GM12864 (cell line): Measurements from ENCODE around the gene LRRC23.
A peak's percentile ranks its signal among the peaks of the same experiment; 100 is the strongest.

Experiments
- DNase-seq: peaks from one replicate; pipeline ENCODE4 v3.0.0-alpha.2; 2011; ENCODE audit warnings: low read depth
- H3K4me3 ChIP-seq: 2 replicates; pipeline ENCODE4 v1.5.1; 2011; ENCODE audit warnings: mild to moderate bottlenecking, low read depth, low read length, control low read depth
- TF ChIP-seq, protein P1 (sequence below): IDR thresholded peaks from 2 replicates; pipeline ENCODE4 v1.5.1; 2011; ENCODE audit warnings: low read depth, mild to moderate bottlenecking, moderate library complexity, low read length, control low read depth, inconsistent platforms; ENCODE audit errors: missing control alignments

The LRRC23 gene

DNA sequence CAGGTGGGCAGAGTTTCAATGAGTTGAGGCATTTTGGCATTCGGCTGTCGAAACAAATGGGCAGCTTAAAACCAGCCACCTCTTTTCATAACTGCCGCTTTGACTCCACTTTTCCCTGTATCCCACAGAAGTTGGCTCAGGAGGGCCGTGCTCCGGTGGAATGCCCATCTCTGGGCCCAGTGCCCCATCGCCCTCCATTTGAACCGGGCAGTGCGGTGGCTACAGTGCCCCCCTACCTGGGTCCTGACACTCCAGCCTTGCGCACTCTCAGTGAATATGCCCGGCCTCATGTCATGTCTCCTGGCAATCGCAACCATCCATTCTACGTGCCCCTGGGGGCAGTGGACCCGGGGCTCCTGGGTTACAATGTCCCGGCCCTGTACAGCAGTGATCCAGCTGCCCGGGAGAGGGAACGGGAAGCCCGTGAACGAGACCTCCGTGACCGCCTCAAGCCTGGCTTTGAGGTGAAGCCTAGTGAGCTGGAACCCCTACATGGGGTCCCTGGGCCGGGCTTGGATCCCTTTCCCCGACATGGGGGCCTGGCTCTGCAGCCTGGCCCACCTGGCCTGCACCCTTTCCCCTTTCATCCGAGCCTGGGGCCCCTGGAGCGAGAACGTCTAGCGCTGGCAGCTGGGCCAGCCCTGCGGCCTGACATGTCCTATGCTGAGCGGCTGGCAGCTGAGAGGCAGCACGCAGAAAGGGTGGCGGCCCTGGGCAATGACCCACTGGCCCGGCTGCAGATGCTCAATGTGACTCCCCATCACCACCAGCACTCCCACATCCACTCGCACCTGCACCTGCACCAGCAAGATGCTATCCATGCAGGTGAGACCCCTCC lies 34.0 kb downstream of the LRRC23 start:
- DNase-seq: no peak
- TF ChIP-seq, protein P1, sequence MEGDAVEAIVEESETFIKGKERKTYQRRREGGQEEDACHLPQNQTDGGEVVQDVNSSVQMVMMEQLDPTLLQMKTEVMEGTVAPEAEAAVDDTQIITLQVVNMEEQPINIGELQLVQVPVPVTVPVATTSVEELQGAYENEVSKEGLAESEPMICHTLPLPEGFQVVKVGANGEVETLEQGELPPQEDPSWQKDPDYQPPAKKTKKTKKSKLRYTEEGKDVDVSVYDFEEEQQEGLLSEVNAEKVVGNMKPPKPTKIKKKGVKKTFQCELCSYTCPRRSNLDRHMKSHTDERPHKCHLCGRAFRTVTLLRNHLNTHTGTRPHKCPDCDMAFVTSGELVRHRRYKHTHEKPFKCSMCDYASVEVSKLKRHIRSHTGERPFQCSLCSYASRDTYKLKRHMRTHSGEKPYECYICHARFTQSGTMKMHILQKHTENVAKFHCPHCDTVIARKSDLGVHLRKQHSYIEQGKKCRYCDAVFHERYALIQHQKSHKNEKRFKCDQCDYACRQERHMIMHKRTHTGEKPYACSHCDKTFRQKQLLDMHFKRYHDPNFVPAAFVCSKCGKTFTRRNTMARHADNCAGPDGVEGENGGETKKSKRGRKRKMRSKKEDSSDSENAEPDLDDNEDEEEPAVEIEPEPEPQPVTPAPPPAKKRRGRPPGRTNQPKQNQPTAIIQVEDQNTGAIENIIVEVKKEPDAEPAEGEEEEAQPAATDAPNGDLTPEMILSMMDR: no peak
- peak overlapping the region; percentile 82 for H3K4me3 ChIP-seq

DNA sequence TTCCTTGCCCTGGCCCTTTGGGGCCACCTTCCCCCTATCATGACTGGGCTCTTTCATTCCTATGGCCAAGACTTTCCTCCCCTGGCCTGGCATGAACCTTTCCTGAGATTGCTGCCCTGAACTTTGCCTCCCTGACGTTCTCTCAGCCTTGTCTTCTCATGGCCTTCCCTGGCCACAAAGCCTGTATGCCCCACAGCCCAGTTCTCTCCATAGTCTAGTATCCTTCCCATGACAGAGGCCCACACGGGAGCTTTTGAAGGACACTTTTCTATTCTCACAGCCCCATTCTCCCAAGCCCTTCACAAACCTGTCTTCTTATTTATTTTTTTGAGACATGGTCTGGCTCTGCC lies 34.5 kb downstream of the LRRC23 start:
- TF ChIP-seq, protein P1: no peak
- DNase-seq: no peak
- no peak overlapping the region for H3K4me3 ChIP-seq

DNA sequence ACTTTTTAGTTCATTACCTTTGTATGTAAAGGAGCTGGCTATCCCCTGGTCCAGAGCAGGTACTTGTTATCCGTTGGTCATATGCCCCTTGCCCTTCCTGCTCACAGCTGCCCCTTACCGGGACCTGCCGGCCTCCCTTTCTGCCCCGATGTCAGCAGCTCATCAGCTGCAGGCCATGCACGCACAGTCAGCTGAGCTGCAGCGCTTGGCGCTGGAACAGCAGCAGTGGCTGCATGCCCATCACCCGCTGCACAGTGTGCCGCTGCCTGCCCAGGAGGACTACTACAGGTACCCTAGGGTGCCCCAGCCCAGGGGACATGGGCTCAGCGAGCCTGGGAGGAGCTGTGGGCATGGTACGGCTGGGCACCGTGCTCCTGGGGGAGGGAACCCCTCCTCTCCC lies 36.6 kb downstream of the LRRC23 start:
- no peak for DNase-seq
- TF ChIP-seq, protein P1: no peak
- no peak overlapping the region for H3K4me3 ChIP-seq

DNA sequence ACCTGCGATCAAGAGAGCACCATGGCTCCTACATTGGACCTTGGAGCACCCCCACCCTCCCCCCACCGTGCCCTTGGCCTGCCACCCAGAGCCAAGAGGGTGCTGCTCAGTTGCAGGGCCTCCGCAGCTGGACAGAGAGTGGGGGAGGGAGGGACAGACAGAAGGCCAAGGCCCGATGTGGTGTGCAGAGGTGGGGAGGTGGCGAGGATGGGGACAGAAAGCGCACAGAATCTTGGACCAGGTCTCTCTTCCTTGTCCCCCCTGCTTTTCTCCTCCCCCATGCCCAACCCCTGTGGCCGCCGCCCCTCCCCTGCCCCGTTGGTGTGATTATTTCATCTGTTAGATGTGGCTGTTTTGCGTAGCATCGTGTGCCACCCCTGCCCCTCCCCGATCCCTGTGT lies 37.2 kb downstream of the LRRC23 start:
- H3K4me3 ChIP-seq: no peak overlapping the region
- TF ChIP-seq, protein P1: no peak
- no peak for DNase-seq

DNA sequence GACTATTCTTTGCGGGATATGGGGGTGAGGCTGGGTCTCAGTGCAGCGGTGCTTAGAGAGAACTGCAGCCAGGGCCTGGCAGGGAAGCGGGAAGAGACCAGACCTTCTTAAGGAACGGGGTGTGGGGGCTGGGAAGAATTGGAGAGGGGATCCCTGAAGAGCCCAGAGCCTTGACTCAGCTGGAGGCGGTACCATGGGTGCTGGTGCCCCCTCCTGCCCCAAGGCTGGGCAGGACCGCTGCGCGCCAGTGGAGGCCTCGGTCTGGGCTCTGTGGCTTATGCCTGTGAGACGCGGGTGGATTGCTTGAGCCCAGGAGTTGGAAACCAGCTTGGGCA lies 37.7 kb downstream of the LRRC23 start:
- DNase-seq: no peak
- no peak overlapping the region for H3K4me3 ChIP-seq
- TF ChIP-seq, protein P1: no peak

DNA sequence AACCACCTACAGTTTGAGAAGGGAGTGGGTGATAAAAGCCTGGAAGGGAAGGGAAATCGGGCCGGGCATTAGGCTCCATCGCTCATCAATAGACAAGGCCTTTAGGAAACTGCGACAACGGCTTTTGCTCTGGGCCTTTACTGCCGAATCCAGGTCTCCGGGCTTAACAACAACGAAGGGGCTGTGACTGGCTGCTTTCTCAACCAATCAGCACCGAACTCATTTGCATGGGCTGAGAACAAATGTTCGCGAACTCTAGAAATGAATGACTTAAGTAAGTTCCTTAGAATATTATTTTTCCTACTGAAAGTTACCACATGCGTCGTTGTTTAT lies 38.7 kb downstream of the LRRC23 start:
- peak overlapping the region; percentile 58; the same call in 1 of the 2 replicates for H3K4me3 ChIP-seq
- peak; percentile 88 for DNase-seq
- TF ChIP-seq, protein P1: no peak

DNA sequence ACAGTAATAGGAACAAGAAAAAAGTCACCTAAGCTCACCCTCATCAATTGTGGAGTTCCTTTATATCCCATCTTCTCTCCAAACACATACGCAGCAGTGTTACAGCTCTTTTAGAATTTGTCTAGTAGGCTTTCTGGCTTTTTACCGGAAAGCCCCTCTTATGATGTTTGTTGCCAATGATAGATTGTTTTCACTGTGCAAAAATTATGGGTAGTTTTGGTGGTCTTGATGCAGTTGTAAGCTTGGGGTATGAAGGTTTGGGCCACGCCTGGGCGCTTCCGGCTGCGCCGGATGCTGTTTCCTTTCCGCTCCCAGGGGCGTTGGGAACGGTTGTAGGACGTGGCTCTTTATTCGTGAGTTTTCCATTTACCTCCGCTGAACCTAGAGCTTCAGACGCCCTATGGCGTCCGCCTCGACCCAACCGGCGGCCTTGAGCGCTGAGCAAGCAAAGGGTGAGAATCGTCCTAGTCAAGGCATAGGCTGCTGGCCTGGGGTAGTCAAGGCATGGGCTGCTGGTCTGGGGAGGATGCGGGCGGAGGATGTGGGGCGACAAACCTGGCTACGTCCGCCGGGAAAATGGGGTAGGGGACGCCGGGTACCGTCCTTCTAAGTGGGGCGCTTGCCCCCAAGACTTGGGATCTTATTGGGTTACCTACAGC lies 39.2 kb downstream of the LRRC23 start, which contains the start of the genes C12orf57 and RNU7-1:
C12orf57 (plus strand) TSS at position 301 of the 659 bp plus-strand sequence; CDS start at position 401, 100 bp downstream.
RNU7-1 (plus strand) TSS at position 95 of the 659 bp plus-strand sequence.
- TF ChIP-seq, protein P1: no peak
- DNase-seq: peak; percentile 89
- peak within 1 kb of the TSS; percentile 58 for H3K4me3 ChIP-seq
